Esophagus squamous epithelium (tissue), 5 donors: ENCODE data around the gene POLR1E. TPM values are rescaled to one million over a fixed set of nuclear protein-coding genes. Genes with fewer than 3 reads are reported as not detected.

ENCODE experiments used
- DNase-seq: peaks from one replicate; lab custom pipeline; 2025; lab: John Stamatoyannopoulos, UW
- H3K27ac ChIP-seq, 4 donors: fragments of 200-600 bp; sonication (generic); one replicate each; pipeline ENCODE4 v1.5.1; 2016 to 2019; ENCODE audit warnings: mild to moderate bottlenecking in 1 of 4
- H3K27me3 ChIP-seq, 4 donors: fragments of 200-600 bp; sonication (generic); 1 replicate in 3 of 4; 2 replicates in 1 of 4; pipeline versions ENCODE4 v1.5.1 to v1.6.0; 2017 to 2021; ENCODE audit warnings: antibody characterized with exemption in 1 of 4
- H3K36me3 ChIP-seq, 3 donors: fragments of 200-600 bp; sonication (generic); one replicate each; pipeline ENCODE4 v1.5.1; 2016 to 2019
- H3K4me1 ChIP-seq, 3 donors: fragments of 200-600 bp; sonication (generic); one replicate each; pipeline ENCODE4 v1.5.1; 2017 to 2019
- H3K4me3 ChIP-seq, 4 donors: fragments of 200-600 bp; sonication (generic); 1 replicate in 3 of 4; 2 replicates in 1 of 4; pipeline ENCODE4 v1.5.1; 2016 to 2019; ENCODE audit warnings: mild to moderate bottlenecking in 2 of 4, moderate library complexity in 1 of 4
- H3K9me3 ChIP-seq, 3 donors: fragments of 200-600 bp; sonication (generic); one replicate each; pipeline ENCODE4 v1.5.1; 2016 to 2019
- CTCF ChIP-seq, 6 experiments: fragments of 450-650 bp in 4 of 6; fragments of 200-600 bp in 2 of 6; sonication (generic) in 2 of 6; IDR thresholded peaks; one replicate each; pipeline ENCODE4 v1.5.1; 2016 to 2019; ENCODE audit warnings: antibody characterized with exemption in 6 of 6, mild to moderate bottlenecking in 4 of 6, moderate library complexity in 4 of 6
- POLR2A ChIP-seq, 4 donors: fragments of 450-650 bp; IDR thresholded peaks; one replicate each; pipeline ENCODE4 v1.6.1; 2017; ENCODE audit warnings: antibody characterized with exemption in 4 of 4, mild to moderate bottlenecking in 4 of 4, moderate library complexity in 3 of 4
- WGBS, 2 donors: methylation state at CpG; one replicate each; pipeline ENCODE4 v1.1.5; 2018; 5-methylcytosine and 5-hydroxymethylcytosine counted together
- intact Hi-C: fragments of 100-400 bp; cut with DNase I; formaldehyde crosslinking; loops from one replicate; pipeline ENCODE4 v1.15.0; 2022
- total RNA-seq, 4 donors: library from RNA; depleted of rRNA; stranded (reverse); fragments of >200 nt; gene quantifications; one replicate each; pipeline ENCODE4 v1.1.0, GENCODE V29; 2016
- donor health status: DM: yes; HTN: yes; CAD: no.

Gene POLR1E
- total RNA-seq, 4 donors from 2014 or later: 11.6 to 31.1 (median 15.2) TPM

GRCh38 chr9:37441776-37442370, 43.9 kb upstream of the POLR1E start:
- H3K36me3 ChIP-seq: peaks cover 30 to 84% (median 34%) of the 10 kb centered on the region in 3 donors
- H3K27ac ChIP-seq: no peak overlapping the region
- peaks cover 0 to 20% (median 0%) of the 10 kb centered on the region in 3 donors for H3K4me1 ChIP-seq
- intact Hi-C loops: no loop called here
- no peak overlapping the region for H3K4me3 ChIP-seq
- WGBS, 2 donors: 85 to 91% methylated on average over 5 to 7 of the region's 21 CpGs
- no peaks in the 10 kb centered on the region for H3K27me3 ChIP-seq
- no peaks in the 10 kb centered on the region for H3K9me3 ChIP-seq
- no peak for TF ChIP-seq CTCF (IDR thresholded peaks at IDR 0.05)
- no peak for TF ChIP-seq POLR2A (IDR thresholded peaks at IDR 0.05)
- no peak for DNase-seq

- no peak for DNase-seq
- whole genome bisulfite sequencing, 2 donors: 77 to 93% methylated on average over 2 of the region's 2 CpGs
- intact Hi-C loops: no loop called here
- no peaks in the 10 kb centered on the region for H3K27me3 ChIP-seq
- no peaks in the 10 kb centered on the region for H3K9me3 ChIP-seq
- peaks cover 27 to 78% (median 27%) of the 10 kb centered on the region in 3 donors for H3K36me3 ChIP-seq
- H3K4me3 ChIP-seq: no peak overlapping the region
- TF ChIP-seq CTCF (IDR thresholded peaks at IDR 0.05) (no peak), POLR2A (IDR thresholded peaks at IDR 0.05) (no peak)
- no peak overlapping the region for H3K27ac ChIP-seq
- peaks cover 0 to 27% (median 0%) of the 10 kb centered on the region in 3 donors for H3K4me1 ChIP-seq
Measured at GRCh38 chr9:37442556-37442955, 43.2 kb upstream of the POLR1E start.

- Histone ChIP-seq H3K27ac (no peak overlapping the region), H3K36me3 (peaks cover 22 to 76% (median 25%) of the 10 kb centered on the region in 3 donors), H3K4me3 (no peak overlapping the region), H3K9me3 (no peaks in the 10 kb centered on the region), H3K4me1 (peaks cover 0 to 28% (median 0%) of the 10 kb centered on the region in 3 donors), H3K27me3 (no peaks in the 10 kb centered on the region)
- intact Hi-C loops: no loop called here
- DNase-seq: no peak
- no peak for TF ChIP-seq CTCF (IDR thresholded peaks at IDR 0.05)
- TF ChIP-seq POLR2A (IDR thresholded peaks at IDR 0.05): no peak
- 90% methylated on average over 5 of the region's 5 CpGs for WGBS, 2 donors
Measured at GRCh38 chr9:37443566-37443965, 42.2 kb upstream of the POLR1E start.

- H3K4me1 ChIP-seq: peaks cover 0 to 28% (median 0%) of the 10 kb centered on the region in 3 donors
- no peaks in the 10 kb centered on the region for H3K9me3 ChIP-seq
- H3K27ac ChIP-seq: no peak overlapping the region
- intact Hi-C loops: no loop called here
- no peak for TF ChIP-seq POLR2A (IDR thresholded peaks at IDR 0.05)
- TF ChIP-seq CTCF (IDR thresholded peaks at IDR 0.05): no peak
- H3K36me3 ChIP-seq: peaks cover 14 to 76% (median 25%) of the 10 kb centered on the region in 3 donors
- 66 to 71% methylated on average over 2 of the region's 2 CpGs for WGBS, 2 donors
- H3K27me3 ChIP-seq: no peaks in the 10 kb centered on the region
- no peak for DNase-seq
- no peak overlapping the region for H3K4me3 ChIP-seq
Measured at GRCh38 chr9:37444890-37445289, 40.9 kb upstream of the POLR1E start.

GRCh38 chr9:37445832-37446231, 39.9 kb upstream of the POLR1E start:
- Histone ChIP-seq H3K27ac (no peak overlapping the region), H3K4me3 (no peak overlapping the region), H3K27me3 (no peaks in the 10 kb centered on the region), H3K9me3 (no peaks in the 10 kb centered on the region), H3K36me3 (peaks cover 8 to 72% (median 17%) of the 10 kb centered on the region in 3 donors), H3K4me1 (peaks cover 0 to 29% (median 0%) of the 10 kb centered on the region in 3 donors)
- TF ChIP-seq CTCF (IDR thresholded peaks at IDR 0.05): no peak
- TF ChIP-seq POLR2A (IDR thresholded peaks at IDR 0.05): no peak
- no peak for DNase-seq
- 91 to 93% methylated on average over 6 of the region's 6 CpGs for WGBS, 2 donors
- intact Hi-C loops: no loop called here
